Endodermal cell (in vitro differentiated cells): Measurements from ENCODE around the gene REC114. TPM values are rescaled to one million over a fixed set of nuclear protein-coding genes. Genes with fewer than 3 reads are reported as not detected.

Experiments
- DNase-seq: peaks from one replicate; pipeline ENCODE4 v3.0.0-alpha.2; 2017
- H3K27ac ChIP-seq: 2 replicates; pipeline ENCODE4 v1.5.1; 2013; ENCODE audit warnings: mild to moderate bottlenecking, low read depth, low read length, moderate library complexity
- H3K27me3 ChIP-seq: 2 replicates; pipeline ENCODE4 v1.6.1; 2013; ENCODE audit warnings: mild to moderate bottlenecking, low read length, moderate library complexity; ENCODE audit not compliant: insufficient read depth, control insufficient read depth, poor library complexity, severe bottlenecking
- H3K36me3 ChIP-seq: 2 replicates; pipeline ENCODE4 v1.7.0; 2013; ENCODE audit warnings: mild to moderate bottlenecking, low read length, moderate library complexity; ENCODE audit not compliant: control insufficient read depth, insufficient read depth
- H3K4me1 ChIP-seq: one replicate; pipeline ENCODE4 v1.7.0; 2013; ENCODE audit warnings: low read length; ENCODE audit not compliant: control insufficient read depth, insufficient read depth
- H3K4me3 ChIP-seq: 2 replicates; pipeline ENCODE4 v1.5.1; 2013; ENCODE audit warnings: mild to moderate bottlenecking, low read length, moderate library complexity
- H3K9ac ChIP-seq: 2 replicates; pipeline ENCODE4 v1.6.1; 2013; ENCODE audit warnings: mild to moderate bottlenecking, low read length, moderate library complexity; ENCODE audit not compliant: poor library complexity, severe bottlenecking; ENCODE audit errors: extremely low read depth
- H3K9me3 ChIP-seq: 2 replicates; pipeline ENCODE4 v1.6.1; 2013; ENCODE audit warnings: mild to moderate bottlenecking, low read length, moderate library complexity; ENCODE audit not compliant: control insufficient read depth
- H3K27ac Mint-ChIP-seq: 2 replicates; pipeline ENCODE4 v1.8.0; 2020; ENCODE audit warnings: mixed read lengths
- H3K27me3 Mint-ChIP-seq: 2 replicates; pipeline ENCODE4 v1.8.0; 2021; ENCODE audit warnings: mild to moderate bottlenecking, mixed read lengths; ENCODE audit not compliant: insufficient read depth
- H3K36me3 Mint-ChIP-seq: 2 replicates; pipeline ENCODE4 v1.8.0; 2020; ENCODE audit warnings: low read depth, mixed read lengths
- H3K4me1 Mint-ChIP-seq: 2 replicates; pipeline ENCODE4 v1.8.0; 2020; ENCODE audit warnings: mixed read lengths
- H3K4me3 Mint-ChIP-seq: 2 replicates; pipeline ENCODE4 v1.8.0; 2020; ENCODE audit warnings: mild to moderate bottlenecking, moderate library complexity, mixed read lengths
- H3K9me3 Mint-ChIP-seq: 2 replicates; pipeline ENCODE4 v1.8.0; 2020; ENCODE audit warnings: mild to moderate bottlenecking, mixed read lengths
- WGBS, 2 experiments: methylation state at CpG; one replicate each; pipeline versions ENCODE4 v1.1.5 to v1.1.7; 2013; ENCODE audit warnings: missing lambda C conversion rate in 2 of 2, mixed read lengths in 1 of 2; ENCODE audit not compliant: insufficient coverage in 1 of 2, insufficient read length in 1 of 2; 5-methylcytosine and 5-hydroxymethylcytosine counted together
- total RNA-seq, 2 donors: library from RNA; stranded (reverse); fragmentation: NEBNext Ultra II Directional in 1 of 2; extraction: Animal tissue kit (Norgen Biotek cat#: 25700) in 1 of 2; gene quantifications; 2 replicates in 1 of 2; 3 replicates in 1 of 2; pipeline ENCODE4 v1.2.1, GENCODE V29; 2021
- TF ChIP-seq, protein P1 (sequence below): fragments of 200-600 bp; sonication (generic); conservative IDR thresholded peaks from 2 replicates; pipeline ENCODE4 v1.5.0; 2021; ENCODE audit warnings: antibody characterized with exemption, mild to moderate bottlenecking

REC114 gene
- total RNA-seq, 2 donors from 2014 or later: not detected

DNA sequence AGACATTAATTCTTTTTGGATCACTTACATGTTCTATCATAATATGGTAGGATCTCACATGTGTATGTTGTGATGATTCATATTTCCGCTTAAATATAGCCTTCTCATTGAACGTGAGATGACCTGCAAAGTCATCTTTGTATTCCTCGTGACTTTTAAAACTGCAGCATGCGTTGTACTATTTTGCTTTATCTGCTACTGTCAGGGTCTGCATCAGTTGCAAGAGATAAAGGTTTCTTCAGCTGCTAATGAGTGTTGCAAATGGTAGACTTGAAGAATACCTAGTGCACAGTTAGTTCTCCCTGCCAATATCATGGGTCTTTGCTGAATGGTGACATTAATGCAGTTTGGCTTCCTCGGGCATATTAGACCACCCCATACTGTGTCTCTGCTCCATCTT lies 31.8 kb downstream of the REC114 start:
- Histone ChIP-seq H3K27ac (no peak overlapping the region), H3K36me3 (no peaks in the 10 kb centered on the region), H3K9ac (no peak overlapping the region), H3K4me3 (no peak overlapping the region), H3K4me1 (no peaks in the 10 kb centered on the region), H3K9me3 (peaks cover 4% of the 10 kb centered on the region), H3K27me3 (no peaks in the 10 kb centered on the region)
- H3K27ac Mint-ChIP-seq: no peak overlapping the region
- no peaks in the 10 kb centered on the region for H3K27me3 Mint-ChIP-seq
- no peak for DNase-seq
- H3K9me3 Mint-ChIP-seq: no peaks in the 10 kb centered on the region
- H3K4me3 Mint-ChIP-seq: no peak overlapping the region
- 88 to 89% methylated on average over 4 to 5 of the region's 5 CpGs for WGBS, 2 experiments
- no peaks in the 10 kb centered on the region for H3K36me3 Mint-ChIP-seq
- no peaks in the 10 kb centered on the region for H3K4me1 Mint-ChIP-seq
- TF ChIP-seq, protein P1, sequence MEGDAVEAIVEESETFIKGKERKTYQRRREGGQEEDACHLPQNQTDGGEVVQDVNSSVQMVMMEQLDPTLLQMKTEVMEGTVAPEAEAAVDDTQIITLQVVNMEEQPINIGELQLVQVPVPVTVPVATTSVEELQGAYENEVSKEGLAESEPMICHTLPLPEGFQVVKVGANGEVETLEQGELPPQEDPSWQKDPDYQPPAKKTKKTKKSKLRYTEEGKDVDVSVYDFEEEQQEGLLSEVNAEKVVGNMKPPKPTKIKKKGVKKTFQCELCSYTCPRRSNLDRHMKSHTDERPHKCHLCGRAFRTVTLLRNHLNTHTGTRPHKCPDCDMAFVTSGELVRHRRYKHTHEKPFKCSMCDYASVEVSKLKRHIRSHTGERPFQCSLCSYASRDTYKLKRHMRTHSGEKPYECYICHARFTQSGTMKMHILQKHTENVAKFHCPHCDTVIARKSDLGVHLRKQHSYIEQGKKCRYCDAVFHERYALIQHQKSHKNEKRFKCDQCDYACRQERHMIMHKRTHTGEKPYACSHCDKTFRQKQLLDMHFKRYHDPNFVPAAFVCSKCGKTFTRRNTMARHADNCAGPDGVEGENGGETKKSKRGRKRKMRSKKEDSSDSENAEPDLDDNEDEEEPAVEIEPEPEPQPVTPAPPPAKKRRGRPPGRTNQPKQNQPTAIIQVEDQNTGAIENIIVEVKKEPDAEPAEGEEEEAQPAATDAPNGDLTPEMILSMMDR: no peak

DNA sequence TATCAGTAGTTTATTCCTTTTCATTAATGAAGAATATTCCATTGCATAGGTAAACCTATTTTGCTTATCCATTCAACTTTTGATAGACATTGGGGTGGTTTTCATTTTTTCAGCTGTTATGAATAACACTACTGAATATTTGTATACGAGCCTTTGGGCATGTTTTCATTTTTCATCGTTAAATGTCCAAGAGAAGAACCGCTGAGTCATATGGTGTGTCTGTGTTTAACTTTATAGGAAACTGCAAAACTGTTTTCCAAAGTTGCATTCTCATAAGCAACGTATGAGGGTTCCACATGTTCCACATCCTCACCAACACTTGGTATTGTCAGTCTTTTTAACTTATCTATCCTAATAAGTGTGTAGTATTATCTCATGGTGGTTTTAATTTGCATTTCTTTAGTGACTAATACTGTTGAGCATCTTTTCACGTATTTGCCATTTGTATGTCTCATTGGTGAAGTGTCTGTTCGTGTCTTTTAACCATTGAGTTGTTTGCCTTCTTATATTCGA lies 33.8 kb downstream of the REC114 start:
- TF ChIP-seq, protein P1: no peak
- Mint-ChIP-seq H3K36me3 (no peaks in the 10 kb centered on the region), H3K4me3 (no peak overlapping the region), H3K4me1 (no peaks in the 10 kb centered on the region), H3K9me3 (no peaks in the 10 kb centered on the region), H3K27ac (no peak overlapping the region), H3K27me3 (no peaks in the 10 kb centered on the region)
- Histone ChIP-seq H3K4me3 (no peak overlapping the region), H3K4me1 (no peaks in the 10 kb centered on the region), H3K36me3 (no peaks in the 10 kb centered on the region), H3K9me3 (peaks cover 4% of the 10 kb centered on the region), H3K27me3 (no peaks in the 10 kb centered on the region), H3K9ac (no peak overlapping the region), H3K27ac (no peak overlapping the region)
- no peak for DNase-seq
- WGBS, 2 experiments: 90 to 91% methylated on average over 6 to 7 of the region's 7 CpGs

DNA sequence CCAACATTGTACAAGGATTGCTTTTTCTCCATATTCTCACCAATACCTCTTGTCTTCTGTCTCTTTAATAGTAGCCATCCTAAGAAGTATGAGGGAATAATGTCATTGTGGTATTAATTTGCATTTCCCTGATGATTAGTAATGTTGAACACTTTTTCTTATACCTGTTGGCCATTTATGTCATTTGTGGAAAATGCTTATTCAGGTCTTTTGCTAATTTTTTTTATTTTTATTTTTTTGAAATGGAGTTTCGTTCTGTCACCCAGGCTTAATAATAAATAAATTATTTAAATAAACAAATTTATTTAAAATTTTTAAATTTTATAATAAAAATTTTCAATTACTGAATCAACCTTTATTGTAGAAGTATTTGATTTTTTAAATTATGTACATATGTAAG lies 37.1 kb downstream of the REC114 start:
- H3K9ac ChIP-seq: no peak overlapping the region
- TF ChIP-seq, protein P1: no peak
- H3K4me3 Mint-ChIP-seq: no peak overlapping the region
- H3K36me3 Mint-ChIP-seq: no peaks in the 10 kb centered on the region
- no peaks in the 10 kb centered on the region for H3K27me3 ChIP-seq
- H3K4me1 Mint-ChIP-seq: no peaks in the 10 kb centered on the region
- DNase-seq: no peak
- peaks cover 4% of the 10 kb centered on the region for H3K9me3 ChIP-seq
- no peaks in the 10 kb centered on the region for H3K4me1 ChIP-seq
- WGBS, 2 experiments: no CpG with 5 or more reads among the region's 1 CpG
- no peak overlapping the region for H3K4me3 ChIP-seq
- no peaks in the 10 kb centered on the region for H3K9me3 Mint-ChIP-seq
- H3K36me3 ChIP-seq: no peaks in the 10 kb centered on the region
- H3K27ac Mint-ChIP-seq: no peak overlapping the region
- no peaks in the 10 kb centered on the region for H3K27me3 Mint-ChIP-seq
- H3K27ac ChIP-seq: no peak overlapping the region
